ENCODE results near the gene CIB4. TPM values are rescaled to one million over a fixed set of nuclear protein-coding genes. Genes with fewer than 3 reads are reported as not detected.

Gene CIB4
- total RNA-seq, 3 donors from 2014 or later (not counting 1 experiment from before 2014, with no cell fraction given): not detected

DNA sequence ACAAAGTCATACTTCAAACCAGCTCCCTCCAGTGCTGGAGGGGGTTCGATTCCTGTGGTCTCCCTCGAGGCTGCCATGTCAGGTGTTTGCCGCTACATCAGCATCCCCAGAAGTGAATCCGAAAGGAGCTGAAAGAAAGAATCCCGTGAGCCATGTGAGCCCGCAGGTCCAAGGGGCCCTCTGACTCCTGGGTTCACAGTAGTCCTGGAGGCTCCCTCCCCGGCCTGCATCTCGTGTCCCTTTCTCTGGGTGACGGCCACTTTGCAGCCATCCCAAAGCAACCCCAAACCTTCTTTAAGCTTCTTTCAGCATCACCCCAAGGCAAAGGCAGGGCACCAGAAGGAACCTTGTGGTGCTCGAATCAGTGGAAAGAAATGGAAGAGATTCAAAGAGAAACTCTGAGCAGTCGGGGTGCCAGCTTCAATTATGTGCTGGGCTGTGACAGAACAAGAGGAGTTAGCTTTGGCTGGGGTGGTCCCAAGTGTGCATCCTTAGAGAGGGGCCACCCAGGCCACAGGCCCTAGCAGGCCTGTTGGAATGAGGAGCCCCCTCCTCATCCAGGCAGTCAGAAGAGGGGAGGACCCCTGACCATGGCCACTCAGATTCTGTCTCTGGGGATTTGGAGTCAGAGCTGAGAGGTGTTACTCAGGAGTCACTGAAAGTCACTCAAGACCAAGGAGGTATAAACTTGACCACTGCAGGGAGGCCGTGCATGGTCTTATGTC, 59.7 kb downstream of the CIB4 start:
- 90% methylated on average over 12 of the region's 12 CpGs for WGBS (ENCODE audit: insufficient coverage)
- H3K27me3 ChIP-seq (ENCODE audit: control insufficient read depth, insufficient read depth, low read length): no peaks in the 10 kb centered on the region

DNA sequence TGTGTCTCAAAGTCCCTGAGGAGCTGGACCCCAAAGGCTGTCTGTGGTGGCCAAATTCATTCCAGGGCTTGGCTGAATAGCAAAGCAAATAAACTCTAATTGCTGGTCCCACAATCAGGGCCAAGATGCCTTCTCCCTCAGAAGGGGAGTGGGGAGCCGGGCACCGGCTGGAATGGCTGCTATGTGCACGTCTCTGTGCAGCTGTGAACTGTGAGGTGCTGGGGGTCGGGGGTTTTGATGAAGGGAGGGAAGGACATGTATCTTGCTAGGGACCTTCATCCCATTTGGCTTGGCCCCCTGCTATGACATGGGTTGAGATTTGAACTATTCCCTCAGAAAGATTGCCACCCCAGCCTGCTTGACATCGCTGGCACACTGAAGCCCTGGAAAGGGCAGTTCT, 60.4 kb downstream of the CIB4 start:
- H3K27ac ChIP-seq (ENCODE audit: low read length): no peak overlapping the region
- H3K27me3 ChIP-seq (ENCODE audit: control insufficient read depth, insufficient read depth, low read length): no peaks in the 10 kb centered on the region
- Mint-ChIP-seq H3K27ac (no peak overlapping the region), H3K9me3 (no peaks in the 10 kb centered on the region), H3K4me3 (no peak overlapping the region), H3K27me3 (ENCODE audit: low read depth in 2 of 2) (peaks cover 2 to 20% of the 10 kb centered on the region in 2 donors), H3K36me3 (no peaks in the 10 kb centered on the region), H3K4me1 (no peaks in the 10 kb centered on the region)
- no peaks in the 10 kb centered on the region for H3K4me1 ChIP-seq (ENCODE audit: control insufficient read depth, insufficient read depth, low read length)
- H3K9me3 ChIP-seq (ENCODE audit: control insufficient read depth, insufficient read depth, low read length): no peaks in the 10 kb centered on the region
- no peak for TF ChIP-seq CTCF (IDR thresholded peaks at IDR 0.05)
- DNase-seq (no peak), ATAC-seq (no peak)
- 77% methylated on average over 5 of the region's 5 CpGs for WGBS (ENCODE audit: insufficient coverage)
- H3K36me3 ChIP-seq (ENCODE audit: control insufficient read depth, insufficient read depth, low read length): no peaks in the 10 kb centered on the region
- no peak overlapping the region for H3K4me3 ChIP-seq (ENCODE audit: low read length)
- intact Hi-C loops (cut with micrococcal nuclease): no loop called here

More for the DNA sequence above, 59.7 kb downstream of the CIB4 start:
- no peak overlapping the region for H3K4me3 Mint-ChIP-seq
- H3K4me1 Mint-ChIP-seq: no peaks in the 10 kb centered on the region
- ATAC-seq (no peak), DNase-seq (no peak)
- H3K36me3 Mint-ChIP-seq: no peaks in the 10 kb centered on the region
- Histone ChIP-seq H3K4me1 (ENCODE audit: control insufficient read depth, insufficient read depth, low read length) (no peaks in the 10 kb centered on the region), H3K4me3 (ENCODE audit: low read length) (no peak overlapping the region), H3K27ac (ENCODE audit: low read length) (no peak overlapping the region), H3K9me3 (ENCODE audit: control insufficient read depth, insufficient read depth, low read length) (no peaks in the 10 kb centered on the region), H3K36me3 (ENCODE audit: control insufficient read depth, insufficient read depth, low read length) (no peaks in the 10 kb centered on the region)
- no peak for TF ChIP-seq CTCF (IDR thresholded peaks at IDR 0.05)
- no peaks in the 10 kb centered on the region for H3K9me3 Mint-ChIP-seq
- H3K27ac Mint-ChIP-seq: no peak overlapping the region
- intact Hi-C loops (cut with micrococcal nuclease): no loop called here
- H3K27me3 Mint-ChIP-seq (ENCODE audit: low read depth in 2 of 2): peaks cover 9 to 26% of the 10 kb centered on the region in 2 donors

- Mint-ChIP-seq H3K36me3 (no peaks in the 10 kb centered on the region), H3K27me3 (ENCODE audit: low read depth in 2 of 2) (peaks cover 0 to 18% of the 10 kb centered on the region in 2 donors), H3K4me3 (no peak overlapping the region), H3K4me1 (no peaks in the 10 kb centered on the region), H3K9me3 (no peaks in the 10 kb centered on the region), H3K27ac (no peak overlapping the region)
- WGBS (ENCODE audit: insufficient coverage): 75% methylated on average over 5 of the region's 6 CpGs
- DNase-seq (no peak), ATAC-seq (no peak)
- no peaks in the 10 kb centered on the region for H3K9me3 ChIP-seq (ENCODE audit: control insufficient read depth, insufficient read depth, low read length)
- no peaks in the 10 kb centered on the region for H3K36me3 ChIP-seq (ENCODE audit: control insufficient read depth, insufficient read depth, low read length)
- H3K27me3 ChIP-seq (ENCODE audit: control insufficient read depth, insufficient read depth, low read length): no peaks in the 10 kb centered on the region
- H3K4me3 ChIP-seq (ENCODE audit: low read length): no peak overlapping the region
- no peaks in the 10 kb centered on the region for H3K4me1 ChIP-seq (ENCODE audit: control insufficient read depth, insufficient read depth, low read length)
- no peak overlapping the region for H3K27ac ChIP-seq (ENCODE audit: low read length)
- TF ChIP-seq CTCF (IDR thresholded peaks at IDR 0.05): no peak
- intact Hi-C loops (cut with micrococcal nuclease): no loop called here
Measured at GRCh38 chr2:26580151-26580550, 61.0 kb downstream of the CIB4 start.

GRCh38 chr2:26579723-26580040, 61.5 kb downstream of the CIB4 start:
- Histone ChIP-seq H3K27ac (ENCODE audit: low read length) (no peak overlapping the region), H3K4me1 (ENCODE audit: control insufficient read depth, insufficient read depth, low read length) (no peaks in the 10 kb centered on the region), H3K9me3 (ENCODE audit: control insufficient read depth, insufficient read depth, low read length) (no peaks in the 10 kb centered on the region), H3K27me3 (ENCODE audit: control insufficient read depth, insufficient read depth, low read length) (no peaks in the 10 kb centered on the region), H3K36me3 (ENCODE audit: control insufficient read depth, insufficient read depth, low read length) (no peaks in the 10 kb centered on the region), H3K4me3 (ENCODE audit: low read length) (no peak overlapping the region)
- Mint-ChIP-seq H3K4me3 (no peak overlapping the region), H3K36me3 (no peaks in the 10 kb centered on the region), H3K9me3 (no peaks in the 10 kb centered on the region), H3K27ac (no peak overlapping the region), H3K27me3 (ENCODE audit: low read depth in 2 of 2) (peaks cover 0 to 18% of the 10 kb centered on the region in 2 donors), H3K4me1 (no peaks in the 10 kb centered on the region)
- no peak for DNase-seq
- intact Hi-C loops (cut with micrococcal nuclease): loop anchor here (5.0 kb wide), 1 partner anchor 587 kb away; no protein-coding TSS in a partner anchor
- 61% methylated on average over 5 of the region's 5 CpGs for WGBS (ENCODE audit: insufficient coverage)
- no peak for TF ChIP-seq CTCF (IDR thresholded peaks at IDR 0.05)
- no peak for ATAC-seq

Data from natural killer cell (primary cell).